HCT116 (cell line): ENCODE data around the gene WT1. TPM values are rescaled to one million over a fixed set of nuclear protein-coding genes. Genes with fewer than 3 reads are reported as not detected.

ENCODE experiments used
- ATAC-seq: fragments of 200-7000 bp; cut with Tn5 transposase; 2 replicates; pipeline ENCODE4 v1.9.1; 2020; ENCODE audit warnings: mild to moderate bottlenecking, moderate library complexity
- BruUV-seq: library from RNA; stranded (reverse); fragments of 400-500 nt; replicated peaks from 2 replicates; lab custom pipeline; 2021; lab: Mats Ljungman, UMichigan
- CTCF ChIA-PET: fragments of 300-600 bp; sonication (Branson Sonifier 250); formaldehyde crosslinking; loops from one replicate; lab custom pipeline; 2021; ENCODE audit warnings: antibody characterized with exemption; lab: Charles Lee
- POLR2A ChIA-PET: fragments of 300-600, 350-600 bp; sonication (Branson Sonifier 250); formaldehyde crosslinking; loops from one replicate; lab custom pipeline; 2021; ENCODE audit warnings: antibody characterized with exemption; lab: Charles Lee
- RAD21 ChIA-PET, 2 experiments: fragments of 300-600 bp; sonication (Branson Sonifier 250); formaldehyde crosslinking; loops; one replicate each; lab custom pipeline; 2023; ENCODE audit warnings: low total read pairs in 2 of 2; ENCODE audit not compliant: uncharacterized antibody in 2 of 2, unreplicated experiment in 2 of 2, low non-redundant PET in 1 of 2; lab: Charles Lee
- DNase-seq: peaks from one replicate; pipeline ENCODE4 v3.0.0-alpha.2; 2010; ENCODE audit warnings: low read depth, low spot score
- H2AFZ ChIP-seq: fragments of 200-600 bp; shearing (Covaris generic), sonication (generic); 2 replicates; pipeline ENCODE4 v1.6.1; 2017; ENCODE audit warnings: low read depth, mixed run types, mixed read lengths, antibody characterized with exemption, low read length; ENCODE audit not compliant: poor library complexity, severe bottlenecking
- H3K27ac ChIP-seq: 2 replicates; pipeline ENCODE4 v1.5.1; 2012; ENCODE audit warnings: low read depth, low read length
- H3K27me3 ChIP-seq: fragments of 200-600 bp; sonication (generic); 2 replicates; pipeline ENCODE4 v1.6.1; 2016; ENCODE audit warnings: mixed run types, low read length, mixed read lengths; ENCODE audit not compliant: insufficient read depth
- H3K36me3 ChIP-seq, 2 experiments: fragments of 200-500 bp in 1 of 2; fragments of 200-600 bp in 1 of 2; sonication (Bioruptor generic) in 1 of 2; sonication (generic) in 1 of 2; 2 replicates each; pipeline versions ENCODE4 v1.5.1 to v1.6.1; 2014 to 2016; ENCODE audit warnings: low read length in 2 of 2, inconsistent platforms in 1 of 2, mixed read lengths in 1 of 2, mixed run types in 1 of 2; ENCODE audit not compliant: insufficient read depth in 2 of 2, control insufficient read depth in 1 of 2
- H3K4me1 ChIP-seq, 2 experiments: fragments of 200-600 bp in 1 of 2; sonication (generic) in 1 of 2; 2 replicates each; pipeline versions ENCODE4 v1.5.1 to v1.6.1; 2012 to 2017; ENCODE audit warnings: low read length in 2 of 2, inconsistent platforms in 1 of 2, mild to moderate bottlenecking in 1 of 2, mixed read lengths in 1 of 2, mixed run types in 1 of 2, moderate library complexity in 1 of 2; ENCODE audit not compliant: insufficient read depth in 2 of 2, control insufficient read depth in 1 of 2
- H3K4me2 ChIP-seq: fragments of 200-600 bp; sonication (generic); 2 replicates; pipeline ENCODE4 v1.6.1; 2017; ENCODE audit warnings: mixed run types, low read length, mixed read lengths
- H3K4me3 ChIP-seq, 2 experiments: fragments of 200-600 bp in 1 of 2; sonication (generic) in 1 of 2; replicated peaks in 1 of 2; 2 replicates each; pipeline ENCODE4 v1.5.1; 2011 to 2016; ENCODE audit warnings: low read length in 2 of 2, control low read depth in 1 of 2, low read depth in 1 of 2, mild to moderate bottlenecking in 1 of 2, mixed read lengths in 1 of 2, mixed run types in 1 of 2
- H3K79me2 ChIP-seq: fragments of 200-600 bp; sonication (generic); 2 replicates; pipeline ENCODE4 v1.6.1; 2017; ENCODE audit warnings: mild to moderate bottlenecking, mixed run types, low read length, moderate library complexity, mixed read lengths; ENCODE audit not compliant: insufficient read depth
- H3K9ac ChIP-seq: fragments of 200-600 bp; sonication (generic); 2 replicates; pipeline ENCODE4 v1.6.1; 2016; ENCODE audit warnings: low read length, mixed read lengths
- H3K9me2 ChIP-seq: fragments of 200-600 bp; sonication (generic), shearing (Covaris generic); 2 replicates; pipeline ENCODE4 v1.6.1; 2017; ENCODE audit warnings: mixed run types, mild to moderate bottlenecking, moderate library complexity; ENCODE audit not compliant: insufficient read depth
- H3K9me3 ChIP-seq, 2 experiments: fragments of 200-500 bp in 1 of 2; fragments of 200-600 bp in 1 of 2; sonication (Bioruptor generic) in 1 of 2; sonication (generic) in 1 of 2; 2 replicates each; pipeline ENCODE4 v1.6.1; 2014 to 2017; ENCODE audit warnings: low read length in 2 of 2, mixed read lengths in 2 of 2, inconsistent platforms in 1 of 2, low read depth in 1 of 2, mild to moderate bottlenecking in 1 of 2, mixed run types in 1 of 2, moderate library complexity in 1 of 2; ENCODE audit not compliant: control insufficient read depth in 1 of 2, insufficient read depth in 1 of 2
- H4K20me1 ChIP-seq: fragments of 200-600 bp; sonication (generic), shearing (Covaris generic); 2 replicates; pipeline ENCODE4 v1.6.1; 2017; ENCODE audit warnings: mixed run types, mild to moderate bottlenecking, moderate library complexity; ENCODE audit not compliant: insufficient read depth
- ATF3 ChIP-seq: IDR thresholded peaks from 2 replicates; pipeline ENCODE4 v1.6.1; 2012
- CEBPB ChIP-seq: IDR thresholded peaks from 2 replicates; pipeline ENCODE4 v1.6.1; 2012; ENCODE audit warnings: low read depth
- EGR1 ChIP-seq: IDR thresholded peaks from 2 replicates; pipeline ENCODE4 v1.6.1; 2012; ENCODE audit warnings: low read depth
- ELF1 ChIP-seq: IDR thresholded peaks from 2 replicates; pipeline ENCODE4 v1.6.1; 2012; ENCODE audit warnings: low read depth, borderline replicate concordance
- EZH2phosphoT487 ChIP-seq: fragments of 200-600 bp; IDR thresholded peaks from 2 replicates; pipeline ENCODE4 v1.6.1; 2018; ENCODE audit warnings: antibody characterized with exemption, borderline replicate concordance
- POLR2A ChIP-seq: IDR thresholded peaks from 2 replicates; pipeline ENCODE4 v1.7.0; 2011; ENCODE audit warnings: borderline replicate concordance; ENCODE audit not compliant: insufficient read depth, insufficient read length; ENCODE audit errors: extremely low read depth
- POLR2AphosphoS5 ChIP-seq: IDR thresholded peaks from 2 replicates; pipeline ENCODE4 v1.6.1; 2011; ENCODE audit warnings: mild to moderate bottlenecking, low read depth, low read length, moderate library complexity
- RAD21 ChIP-seq: IDR thresholded peaks from 2 replicates; pipeline ENCODE4 v1.6.1; 2012; ENCODE audit warnings: low read depth, mild to moderate bottlenecking
- SIN3A ChIP-seq: IDR thresholded peaks from 2 replicates; pipeline ENCODE4 v1.6.1; 2012; ENCODE audit warnings: low read depth
- SP1 ChIP-seq: IDR thresholded peaks from 2 replicates; pipeline ENCODE4 v1.6.1; 2012; ENCODE audit warnings: low read depth
- SRF ChIP-seq: IDR thresholded peaks from 2 replicates; pipeline ENCODE4 v1.6.1; 2012; ENCODE audit warnings: low read depth
- YY1 ChIP-seq: IDR thresholded peaks from 2 replicates; pipeline ENCODE4 v1.6.1; 2011; ENCODE audit warnings: low read length, low read depth, moderate library complexity, mild to moderate bottlenecking; ENCODE audit not compliant: insufficient replicate concordance; ENCODE audit errors: extremely low read depth
- ZFX ChIP-seq: fragments of 450-650 bp; IDR thresholded peaks from 2 replicates; pipeline ENCODE4 v1.6.1; 2017
- ZNF274 ChIP-seq: fragments of 200-500 bp; sonication (Bioruptor generic); IDR thresholded peaks from 2 replicates; pipeline ENCODE4 v1.6.1; 2014; ENCODE audit warnings: mild to moderate bottlenecking, low read depth, low read length, inconsistent platforms
- intact Hi-C: fragments of 100-400 bp; cut with micrococcal nuclease; formaldehyde crosslinking; loops from 2 replicates; pipeline ENCODE4 v1.10.0; 2022
- total RNA-seq: library from RNA; stranded (reverse); gene quantifications from one replicate; pipeline ENCODE4 v1.2.1, GENCODE V29; 2021; ENCODE audit not compliant: unreplicated experiment
- TF ChIP-seq, protein P1 (sequence below): IDR thresholded peaks from 2 replicates; pipeline ENCODE4 v1.6.1; 2011; ENCODE audit warnings: mild to moderate bottlenecking, low read length, moderate library complexity; ENCODE audit not compliant: insufficient replicate concordance; ENCODE audit errors: extremely low read depth
- TF ChIP-seq, protein P2 (sequence below): IDR thresholded peaks from 2 replicates; pipeline ENCODE4 v1.6.1; 2012
- TF ChIP-seq, protein P3 (sequence below): IDR thresholded peaks from 2 replicates; pipeline ENCODE4 v1.6.1; 2012; ENCODE audit warnings: low read depth
- TF ChIP-seq, protein P4 (sequence below), 3 experiments: fragments of 200-600 bp in 1 of 3; sonication (generic) in 1 of 3; IDR thresholded peaks in 2 of 3; conservative IDR thresholded peaks in 1 of 3; 2 replicates each; pipeline ENCODE4 v1.5.1; 2012 to 2017; ENCODE audit warnings: low read depth in 2 of 3, low read length in 2 of 3, antibody characterized with exemption in 1 of 3, borderline replicate concordance in 1 of 3, control low read depth in 1 of 3, mild to moderate bottlenecking in 1 of 3, mixed read lengths in 1 of 3, mixed run types in 1 of 3, moderate library complexity in 1 of 3; ENCODE audit not compliant: insufficient read depth in 1 of 3

The WT1 gene
- total RNA-seq, 1 experiment from 2014 or later, result 0.07 TPM

GRCh38 chr11:32472226-32472625 is 36.9 kb upstream of the WT1 start:
- Histone ChIP-seq H3K9ac (no peak overlapping the region), H3K79me2 (no peaks in the 10 kb centered on the region), H3K9me2 (no peaks in the 10 kb centered on the region), H3K36me3 (no peaks in the 10 kb centered on the region), H3K9me3 (no peaks in the 10 kb centered on the region), H3K4me1 (no peaks in the 10 kb centered on the region), H3K27ac (no peak overlapping the region), H4K20me1 (no peaks in the 10 kb centered on the region), H3K4me2 (no peak overlapping the region), H3K27me3 (no peaks in the 10 kb centered on the region), H3K4me3 (no peak overlapping the region), H2AFZ (no peak overlapping the region)
- no peak for TF ChIP-seq CEBPB
- no peak for TF ChIP-seq YY1
- no peak for TF ChIP-seq POLR2AphosphoS5
- TF ChIP-seq, protein P1, sequence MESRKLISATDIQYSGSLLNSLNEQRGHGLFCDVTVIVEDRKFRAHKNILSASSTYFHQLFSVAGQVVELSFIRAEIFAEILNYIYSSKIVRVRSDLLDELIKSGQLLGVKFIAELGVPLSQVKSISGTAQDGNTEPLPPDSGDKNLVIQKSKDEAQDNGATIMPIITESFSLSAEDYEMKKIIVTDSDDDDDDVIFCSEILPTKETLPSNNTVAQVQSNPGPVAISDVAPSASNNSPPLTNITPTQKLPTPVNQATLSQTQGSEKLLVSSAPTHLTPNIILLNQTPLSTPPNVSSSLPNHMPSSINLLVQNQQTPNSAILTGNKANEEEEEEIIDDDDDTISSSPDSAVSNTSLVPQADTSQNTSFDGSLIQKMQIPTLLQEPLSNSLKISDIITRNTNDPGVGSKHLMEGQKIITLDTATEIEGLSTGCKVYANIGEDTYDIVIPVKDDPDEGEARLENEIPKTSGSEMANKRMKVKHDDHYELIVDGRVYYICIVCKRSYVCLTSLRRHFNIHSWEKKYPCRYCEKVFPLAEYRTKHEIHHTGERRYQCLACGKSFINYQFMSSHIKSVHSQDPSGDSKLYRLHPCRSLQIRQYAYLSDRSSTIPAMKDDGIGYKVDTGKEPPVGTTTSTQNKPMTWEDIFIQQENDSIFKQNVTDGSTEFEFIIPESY, result no peak
- TF ChIP-seq, protein P2, sequence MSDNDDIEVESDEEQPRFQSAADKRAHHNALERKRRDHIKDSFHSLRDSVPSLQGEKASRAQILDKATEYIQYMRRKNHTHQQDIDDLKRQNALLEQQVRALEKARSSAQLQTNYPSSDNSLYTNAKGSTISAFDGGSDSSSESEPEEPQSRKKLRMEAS, result no peak
- TF ChIP-seq SP1, result no peak
- no peak for TF ChIP-seq SIN3A
- no peak for TF ChIP-seq SRF
- TF ChIP-seq EZH2phosphoT487, result no peak
- no peak for TF ChIP-seq RAD21
- no peak for TF ChIP-seq ZNF274
- TF ChIP-seq ELF1, result no peak
- no peak for TF ChIP-seq ATF3
- TF ChIP-seq, protein P3, sequence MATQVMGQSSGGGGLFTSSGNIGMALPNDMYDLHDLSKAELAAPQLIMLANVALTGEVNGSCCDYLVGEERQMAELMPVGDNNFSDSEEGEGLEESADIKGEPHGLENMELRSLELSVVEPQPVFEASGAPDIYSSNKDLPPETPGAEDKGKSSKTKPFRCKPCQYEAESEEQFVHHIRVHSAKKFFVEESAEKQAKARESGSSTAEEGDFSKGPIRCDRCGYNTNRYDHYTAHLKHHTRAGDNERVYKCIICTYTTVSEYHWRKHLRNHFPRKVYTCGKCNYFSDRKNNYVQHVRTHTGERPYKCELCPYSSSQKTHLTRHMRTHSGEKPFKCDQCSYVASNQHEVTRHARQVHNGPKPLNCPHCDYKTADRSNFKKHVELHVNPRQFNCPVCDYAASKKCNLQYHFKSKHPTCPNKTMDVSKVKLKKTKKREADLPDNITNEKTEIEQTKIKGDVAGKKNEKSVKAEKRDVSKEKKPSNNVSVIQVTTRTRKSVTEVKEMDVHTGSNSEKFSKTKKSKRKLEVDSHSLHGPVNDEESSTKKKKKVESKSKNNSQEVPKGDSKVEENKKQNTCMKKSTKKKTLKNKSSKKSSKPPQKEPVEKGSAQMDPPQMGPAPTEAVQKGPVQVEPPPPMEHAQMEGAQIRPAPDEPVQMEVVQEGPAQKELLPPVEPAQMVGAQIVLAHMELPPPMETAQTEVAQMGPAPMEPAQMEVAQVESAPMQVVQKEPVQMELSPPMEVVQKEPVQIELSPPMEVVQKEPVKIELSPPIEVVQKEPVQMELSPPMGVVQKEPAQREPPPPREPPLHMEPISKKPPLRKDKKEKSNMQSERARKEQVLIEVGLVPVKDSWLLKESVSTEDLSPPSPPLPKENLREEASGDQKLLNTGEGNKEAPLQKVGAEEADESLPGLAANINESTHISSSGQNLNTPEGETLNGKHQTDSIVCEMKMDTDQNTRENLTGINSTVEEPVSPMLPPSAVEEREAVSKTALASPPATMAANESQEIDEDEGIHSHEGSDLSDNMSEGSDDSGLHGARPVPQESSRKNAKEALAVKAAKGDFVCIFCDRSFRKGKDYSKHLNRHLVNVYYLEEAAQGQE, result no peak
- no peak for TF ChIP-seq EGR1
- TF ChIP-seq ZFX, result no peak
- TF ChIP-seq, protein P4, sequence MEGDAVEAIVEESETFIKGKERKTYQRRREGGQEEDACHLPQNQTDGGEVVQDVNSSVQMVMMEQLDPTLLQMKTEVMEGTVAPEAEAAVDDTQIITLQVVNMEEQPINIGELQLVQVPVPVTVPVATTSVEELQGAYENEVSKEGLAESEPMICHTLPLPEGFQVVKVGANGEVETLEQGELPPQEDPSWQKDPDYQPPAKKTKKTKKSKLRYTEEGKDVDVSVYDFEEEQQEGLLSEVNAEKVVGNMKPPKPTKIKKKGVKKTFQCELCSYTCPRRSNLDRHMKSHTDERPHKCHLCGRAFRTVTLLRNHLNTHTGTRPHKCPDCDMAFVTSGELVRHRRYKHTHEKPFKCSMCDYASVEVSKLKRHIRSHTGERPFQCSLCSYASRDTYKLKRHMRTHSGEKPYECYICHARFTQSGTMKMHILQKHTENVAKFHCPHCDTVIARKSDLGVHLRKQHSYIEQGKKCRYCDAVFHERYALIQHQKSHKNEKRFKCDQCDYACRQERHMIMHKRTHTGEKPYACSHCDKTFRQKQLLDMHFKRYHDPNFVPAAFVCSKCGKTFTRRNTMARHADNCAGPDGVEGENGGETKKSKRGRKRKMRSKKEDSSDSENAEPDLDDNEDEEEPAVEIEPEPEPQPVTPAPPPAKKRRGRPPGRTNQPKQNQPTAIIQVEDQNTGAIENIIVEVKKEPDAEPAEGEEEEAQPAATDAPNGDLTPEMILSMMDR (IDR thresholded peaks at IDR 0.05 in 2 of 3, conservative IDR thresholded peaks at IDR 0.05 in 1 of 3; ENCODE audit: borderline replicate concordance in 1 of 3, insufficient read depth in 1 of 3, low read depth in 2 of 3, low read length in 2 of 3), result no peak
- no peak for TF ChIP-seq POLR2A
- ChIA-PET CTCF (no interaction called here), POLR2A (no interaction called here), RAD21 (no interaction called here)
- intact Hi-C loops, result no loop called here
- no TSS peak for BruUV-seq
- DNase-seq (no peak), ATAC-seq (no peak)
